Measurements from ENCODE around the gene GCNT2.

The GCNT2 gene

DNA sequence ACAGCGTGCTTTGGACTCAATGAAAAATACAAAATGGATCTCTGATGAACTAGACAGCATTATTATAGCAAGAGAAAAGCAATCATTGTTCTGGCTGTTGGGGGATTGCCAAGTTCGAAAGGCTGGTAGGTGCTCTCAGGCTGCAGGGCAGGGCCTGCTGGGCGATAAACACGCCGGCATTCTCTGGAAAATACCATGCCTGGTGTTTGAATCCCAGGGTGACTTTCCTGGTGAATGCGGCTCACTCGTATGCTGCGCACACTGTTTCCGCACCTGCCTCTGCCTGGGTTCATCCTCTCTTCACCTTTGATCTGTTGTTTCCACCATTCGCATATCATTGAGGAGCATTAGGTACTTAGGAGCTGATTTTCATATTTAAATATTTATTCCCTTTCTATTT is 37.4 kb downstream of the GCNT2 start:
- TF ChIP-seq, protein P1, sequence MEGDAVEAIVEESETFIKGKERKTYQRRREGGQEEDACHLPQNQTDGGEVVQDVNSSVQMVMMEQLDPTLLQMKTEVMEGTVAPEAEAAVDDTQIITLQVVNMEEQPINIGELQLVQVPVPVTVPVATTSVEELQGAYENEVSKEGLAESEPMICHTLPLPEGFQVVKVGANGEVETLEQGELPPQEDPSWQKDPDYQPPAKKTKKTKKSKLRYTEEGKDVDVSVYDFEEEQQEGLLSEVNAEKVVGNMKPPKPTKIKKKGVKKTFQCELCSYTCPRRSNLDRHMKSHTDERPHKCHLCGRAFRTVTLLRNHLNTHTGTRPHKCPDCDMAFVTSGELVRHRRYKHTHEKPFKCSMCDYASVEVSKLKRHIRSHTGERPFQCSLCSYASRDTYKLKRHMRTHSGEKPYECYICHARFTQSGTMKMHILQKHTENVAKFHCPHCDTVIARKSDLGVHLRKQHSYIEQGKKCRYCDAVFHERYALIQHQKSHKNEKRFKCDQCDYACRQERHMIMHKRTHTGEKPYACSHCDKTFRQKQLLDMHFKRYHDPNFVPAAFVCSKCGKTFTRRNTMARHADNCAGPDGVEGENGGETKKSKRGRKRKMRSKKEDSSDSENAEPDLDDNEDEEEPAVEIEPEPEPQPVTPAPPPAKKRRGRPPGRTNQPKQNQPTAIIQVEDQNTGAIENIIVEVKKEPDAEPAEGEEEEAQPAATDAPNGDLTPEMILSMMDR (IDR thresholded peaks at IDR 0.05) = no peak
- intact Hi-C loops (cut with DNase I; ENCODE audit: low total_unique reads) = no loop called here

GRCh38 chr6:10559522-10560152 is 38.5 kb downstream of the GCNT2 start:
- TF ChIP-seq, protein P1 (IDR thresholded peaks at IDR 0.05) = no peak
- Histone ChIP-seq H3K27ac (no peak overlapping the region), H3K27me3 (peaks cover 0 to 22% of the 10 kb centered on the region in 2 donors), H3K4me3 (no peak overlapping the region), H3K36me3 (no peaks in the 10 kb centered on the region), H3K9me3 (no peaks in the 10 kb centered on the region), H3K4me1 (peaks cover 0 to 24% (median 12%) of the 10 kb centered on the region in 4 donors)
- no peak for DNase-seq
- intact Hi-C loops (cut with DNase I; ENCODE audit: low total_unique reads) = no loop called here

More for the DNA sequence above, 37.4 kb downstream of the GCNT2 start:
- peaks cover 0 to 24% (median 12%) of the 10 kb centered on the region in 4 donors for H3K4me1 ChIP-seq
- H3K9me3 ChIP-seq = no peaks in the 10 kb centered on the region
- H3K27ac ChIP-seq = no peak overlapping the region
- peaks cover 0 to 25% of the 10 kb centered on the region in 2 donors for H3K27me3 ChIP-seq
- no peak for DNase-seq
- H3K4me3 ChIP-seq = no peak overlapping the region
- H3K36me3 ChIP-seq = no peaks in the 10 kb centered on the region

- peaks cover 0 to 8% (median 0%) of the 10 kb centered on the region in 4 donors for H3K4me1 ChIP-seq
- intact Hi-C loops (cut with DNase I; ENCODE audit: low total_unique reads) = loop anchor here (2.0 kb wide), 1 partner anchor 65 kb away; no protein-coding TSS in a partner anchor
These were observed 40.6 kb downstream of the GCNT2 start for GRCh38 chr6:10561611-10562199.

GRCh38 chr6:10564975-10565673 is 44.0 kb downstream of the GCNT2 start:
- Histone ChIP-seq H3K27me3 (no peaks in the 10 kb centered on the region), H3K27ac (no peak overlapping the region), H3K9me3 (no peaks in the 10 kb centered on the region), H3K4me3 (no peak overlapping the region), H3K4me1 (no peaks in the 10 kb centered on the region), H3K36me3 (no peaks in the 10 kb centered on the region)
- DNase-seq = no peak
- intact Hi-C loops (cut with DNase I; ENCODE audit: low total_unique reads) = no loop called here
- TF ChIP-seq, protein P1 (IDR thresholded peaks at IDR 0.05) = no peak

More at GRCh38 chr6:10561611-10562199, 40.6 kb downstream of the GCNT2 start:
- Histone ChIP-seq H3K36me3 (no peaks in the 10 kb centered on the region), H3K4me3 (no peak overlapping the region), H3K27ac (no peak overlapping the region), H3K27me3 (peaks cover 0 to 15% of the 10 kb centered on the region in 2 donors), H3K9me3 (no peaks in the 10 kb centered on the region)
- no peak for DNase-seq
- TF ChIP-seq, protein P1 (IDR thresholded peaks at IDR 0.05) = no peak

DNA sequence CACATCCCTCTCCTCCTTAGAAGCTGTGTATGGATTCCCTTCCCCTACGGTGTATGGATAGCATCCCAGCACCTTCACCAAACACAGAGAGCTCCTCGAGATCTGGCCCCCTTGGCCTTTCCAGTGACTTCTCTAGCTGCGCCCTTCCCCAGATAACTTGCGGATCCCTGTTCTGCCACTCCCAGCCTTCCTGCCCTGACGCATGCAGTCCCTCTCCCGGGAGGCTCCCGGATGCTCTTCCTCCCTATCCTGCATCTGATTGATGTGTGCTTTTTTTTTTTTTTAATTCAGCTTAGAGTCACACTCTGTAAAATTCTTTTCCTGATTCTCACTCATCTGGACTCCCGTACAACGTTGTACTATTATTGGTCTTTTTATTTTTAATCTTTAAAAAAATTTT is 44.8 kb downstream of the GCNT2 start:
- Histone ChIP-seq H3K36me3 (no peaks in the 10 kb centered on the region), H3K9me3 (no peaks in the 10 kb centered on the region), H3K4me1 (no peaks in the 10 kb centered on the region), H3K27me3 (no peaks in the 10 kb centered on the region), H3K27ac (no peak overlapping the region), H3K4me3 (no peak overlapping the region)
- TF ChIP-seq, protein P1 (IDR thresholded peaks at IDR 0.05) = no peak
- DNase-seq = no peak
- intact Hi-C loops (cut with DNase I; ENCODE audit: low total_unique reads) = no loop called here

Measured in tibial artery (tissue), 4 donors.